ENCODE measurements around the gene RAB6B. TPM values are rescaled to one million over a fixed set of nuclear protein-coding genes. Genes with fewer than 3 reads are reported as not detected.

RAB6B gene
- total RNA-seq, 2 experiments from 2014 or later: not detected

DNA sequence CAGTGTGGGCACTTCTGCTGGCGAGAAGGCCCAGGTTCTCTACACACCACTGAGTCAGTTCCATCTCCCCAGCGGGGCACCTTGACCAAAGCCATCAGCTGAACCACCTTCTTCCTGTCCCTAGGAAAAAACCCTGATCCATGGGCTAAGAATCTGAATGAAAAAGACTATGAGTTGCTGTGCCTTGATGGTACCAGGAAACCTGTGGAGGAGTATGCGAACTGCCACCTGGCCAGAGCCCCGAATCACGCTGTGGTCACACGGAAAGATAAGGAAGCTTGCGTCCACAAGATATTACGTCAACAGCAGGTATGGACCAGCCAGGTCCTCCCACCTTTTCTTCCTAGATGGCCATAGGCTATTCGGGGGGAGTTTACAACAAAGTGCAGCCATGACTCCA is 120.4 kb downstream of the RAB6B start:
- CTCF ChIA-PET: no interaction called here
- no peak overlapping the region for H3K4me3 Mint-ChIP-seq
- POLR2A ChIA-PET: no interaction called here
- no peak overlapping the region for H3K27ac Mint-ChIP-seq
- peaks cover 25% of the 10 kb centered on the region for H3K27me3 Mint-ChIP-seq
- H3K4me1 Mint-ChIP-seq: no peaks in the 10 kb centered on the region
- DNase-seq: no peak
- no peaks in the 10 kb centered on the region for H3K36me3 Mint-ChIP-seq (ENCODE audit: low read depth)
- H3K9me3 Mint-ChIP-seq: no peaks in the 10 kb centered on the region

Other genes with a start within 250 kb of the RAB6B start
- gene TOPBP1, start 233.9 kb downstream of the RAB6B start, total RNA-seq: 10 to 100 TPM; 82.1 to 95.1 TPM
- under 1 TPM; 0.21 to 0.45 TPM for gene TF, start 149.5 kb downstream of the RAB6B start, total RNA-seq
- 10 to 100 TPM; 45.9 to 49.6 TPM for gene SRPRB, start 90.1 kb downstream of the RAB6B start, total RNA-seq
- gene SLCO2A1, start 134.0 kb upstream of the RAB6B start, total RNA-seq: not detected

Measured in activated CD4-positive, alpha-beta T cell treated with anti-CD3 and anti-CD28 coated beads, Interleukin-2, amount 10 ng/mL, durations not matched to agents 7 days and 5 days (primary cell).